ACC112 (cell line): Measurements from ENCODE around the gene PGM1.

Source experiments
- H2AFZ ChIP-seq: fragments of 200-600 bp; sonication (generic); one replicate; pipeline ENCODE4 v1.6.0; 2017; ENCODE audit warnings: antibody characterized with exemption, low read length; ENCODE audit not compliant: unreplicated experiment
- H3K27ac ChIP-seq: fragments of 200-600 bp; sonication (generic); 2 replicates; pipeline ENCODE4 v1.5.1; 2014; ENCODE audit warnings: low read depth, mild to moderate bottlenecking, antibody characterized with exemption, low read length, moderate library complexity
- H3K27me3 ChIP-seq: fragments of 200-600 bp; sonication (generic); 2 replicates; pipeline ENCODE4 v1.6.1; 2014; ENCODE audit warnings: mild to moderate bottlenecking, antibody characterized with exemption, low read length, moderate library complexity, mixed read lengths; ENCODE audit not compliant: insufficient read depth
- H3K36me3 ChIP-seq: fragments of 200-600 bp; sonication (generic); 2 replicates; pipeline ENCODE4 v1.6.1; 2016; ENCODE audit warnings: mild to moderate bottlenecking, antibody characterized with exemption, low read length, moderate library complexity, mixed read lengths; ENCODE audit not compliant: insufficient read depth
- H3K4me1 ChIP-seq: fragments of 200-600 bp; sonication (generic); one replicate; pipeline ENCODE4 v1.6.1; 2016; ENCODE audit warnings: low read length, mixed read lengths; ENCODE audit not compliant: insufficient read depth, unreplicated experiment, control insufficient read depth
- H3K4me3 ChIP-seq: fragments of 200-600 bp; sonication (generic); 2 replicates; pipeline ENCODE4 v1.5.1; 2014; ENCODE audit warnings: mild to moderate bottlenecking, low read depth, low read length
- H3K79me2 ChIP-seq: fragments of 200-600 bp; sonication (generic); one replicate; pipeline ENCODE4 v1.6.0; 2016; ENCODE audit warnings: low read length; ENCODE audit not compliant: control insufficient read depth, unreplicated experiment, insufficient read depth

The PGM1 gene

GRCh38 chr1:63593303-63593885 lies at the start of gene PGM1:
Gene PGM1 (plus strand): TSS chr1:63593411. CDS start chr1:63593489, 78 bp downstream.
- no peaks in the 10 kb centered on the region for H3K27me3 ChIP-seq
- H3K79me2 ChIP-seq, result peaks cover 39% of the 10 kb centered on the region
- H3K4me3 ChIP-seq, result peak within 1 kb of the TSS; percentile 98
- H2AFZ ChIP-seq, result peak within 1 kb of the TSS; percentile 37
- peak within 1 kb of the TSS; percentile 70 for H3K27ac ChIP-seq
- peaks cover 5% of the 10 kb centered on the region; the same call in 1 of the 2 replicates for H3K36me3 ChIP-seq
- peaks cover 26% of the 10 kb centered on the region for H3K4me1 ChIP-seq

- no peaks in the 10 kb centered on the region for H3K27me3 ChIP-seq
- no peak overlapping the region for H2AFZ ChIP-seq
- H3K79me2 ChIP-seq, result no peaks in the 10 kb centered on the region
- peaks cover 14% of the 10 kb centered on the region for H3K4me1 ChIP-seq
- H3K4me3 ChIP-seq, result no peak overlapping the region
- H3K36me3 ChIP-seq, result no peaks in the 10 kb centered on the region
- H3K27ac ChIP-seq, result peak overlapping the region; percentile 35; the same call in 1 of the 2 replicates
Measured at GRCh38 chr1:63545780-63546179, 47.4 kb upstream of the PGM1 start.

- Histone ChIP-seq H3K36me3 (no peaks in the 10 kb centered on the region), H3K4me1 (peaks cover 14% of the 10 kb centered on the region), H3K27ac (peak overlapping the region; percentile 92), H3K27me3 (no peaks in the 10 kb centered on the region), H2AFZ (peak overlapping the region; percentile 13), H3K79me2 (no peaks in the 10 kb centered on the region), H3K4me3 (no peak overlapping the region)
Measured at GRCh38 chr1:63547621-63548294, 45.5 kb upstream of the PGM1 start.

GRCh38 chr1:63548303-63548702 lies 44.9 kb upstream of the PGM1 start:
- H3K27ac ChIP-seq, result peak overlapping the region; percentile 92
- H2AFZ ChIP-seq, result no peak overlapping the region
- H3K4me1 ChIP-seq, result peaks cover 14% of the 10 kb centered on the region
- no peaks in the 10 kb centered on the region for H3K36me3 ChIP-seq
- no peaks in the 10 kb centered on the region for H3K79me2 ChIP-seq
- no peaks in the 10 kb centered on the region for H3K27me3 ChIP-seq
- no peak overlapping the region for H3K4me3 ChIP-seq

GRCh38 chr1:63548877-63549276 lies 44.3 kb upstream of the PGM1 start:
- Histone ChIP-seq H3K27ac (no peak overlapping the region), H2AFZ (no peak overlapping the region)

GRCh38 chr1:63555480-63555879 lies 37.7 kb upstream of the PGM1 start:
- Histone ChIP-seq H3K4me3 (no peak overlapping the region), H3K4me1 (peaks cover 3% of the 10 kb centered on the region), H3K79me2 (no peaks in the 10 kb centered on the region), H2AFZ (no peak overlapping the region), H3K27ac (no peak overlapping the region), H3K27me3 (no peaks in the 10 kb centered on the region), H3K36me3 (no peaks in the 10 kb centered on the region)

More at GRCh38 chr1:63548877-63549276, 44.3 kb upstream of the PGM1 start:
- Histone ChIP-seq H3K4me1 (peaks cover 14% of the 10 kb centered on the region), H3K4me3 (no peak overlapping the region), H3K79me2 (no peaks in the 10 kb centered on the region), H3K36me3 (no peaks in the 10 kb centered on the region), H3K27me3 (no peaks in the 10 kb centered on the region)

- H3K27ac ChIP-seq, result no peak overlapping the region
- no peaks in the 10 kb centered on the region for H3K36me3 ChIP-seq
- no peaks in the 10 kb centered on the region for H3K79me2 ChIP-seq
- peaks cover 3% of the 10 kb centered on the region for H3K4me1 ChIP-seq
- H3K27me3 ChIP-seq, result no peaks in the 10 kb centered on the region
- peak overlapping the region; percentile 48 for H2AFZ ChIP-seq
- no peak overlapping the region for H3K4me3 ChIP-seq
Measured at GRCh38 chr1:63557365-63557987, 35.7 kb upstream of the PGM1 start.

- Histone ChIP-seq H3K79me2 (no peaks in the 10 kb centered on the region), H3K27ac (no peak overlapping the region), H3K36me3 (no peaks in the 10 kb centered on the region), H3K4me1 (peaks cover 3% of the 10 kb centered on the region), H2AFZ (no peak overlapping the region), H3K4me3 (no peak overlapping the region), H3K27me3 (no peaks in the 10 kb centered on the region)
Measured at GRCh38 chr1:63559357-63559756, 33.9 kb upstream of the PGM1 start.

GRCh38 chr1:63563745-63564144 lies 29.5 kb upstream of the PGM1 start:
- Histone ChIP-seq H3K36me3 (no peaks in the 10 kb centered on the region), H3K4me1 (no peaks in the 10 kb centered on the region), H3K27me3 (no peaks in the 10 kb centered on the region), H3K79me2 (no peaks in the 10 kb centered on the region), H2AFZ (no peak overlapping the region), H3K27ac (no peak overlapping the region), H3K4me3 (no peak overlapping the region)

- no peaks in the 10 kb centered on the region for H3K36me3 ChIP-seq
- no peak overlapping the region for H3K4me3 ChIP-seq
- H2AFZ ChIP-seq, result no peak overlapping the region
- H3K27ac ChIP-seq, result no peak overlapping the region
- H3K4me1 ChIP-seq, result no peaks in the 10 kb centered on the region
- no peaks in the 10 kb centered on the region for H3K79me2 ChIP-seq
- no peaks in the 10 kb centered on the region for H3K27me3 ChIP-seq
Measured at GRCh38 chr1:63569068-63569467, 24.1 kb upstream of the PGM1 start.
